PC-9 (cell line): ENCODE data around the gene MANEAL.

Experiments used
- EZH2 ChIP-seq: fragments of 200-600 bp; sonication (generic); IDR thresholded peaks from 2 replicates; pipeline ENCODE4 v1.8.0; 2017; ENCODE audit warnings: antibody characterized with exemption, low read depth
- TF ChIP-seq, protein P1 (sequence below): fragments of 200-600 bp; sonication (generic); conservative IDR thresholded peaks from 2 replicates; pipeline ENCODE4 v1.6.1; 2017; ENCODE audit warnings: mixed run types, antibody characterized with exemption, mild to moderate bottlenecking, moderate library complexity

DNA sequence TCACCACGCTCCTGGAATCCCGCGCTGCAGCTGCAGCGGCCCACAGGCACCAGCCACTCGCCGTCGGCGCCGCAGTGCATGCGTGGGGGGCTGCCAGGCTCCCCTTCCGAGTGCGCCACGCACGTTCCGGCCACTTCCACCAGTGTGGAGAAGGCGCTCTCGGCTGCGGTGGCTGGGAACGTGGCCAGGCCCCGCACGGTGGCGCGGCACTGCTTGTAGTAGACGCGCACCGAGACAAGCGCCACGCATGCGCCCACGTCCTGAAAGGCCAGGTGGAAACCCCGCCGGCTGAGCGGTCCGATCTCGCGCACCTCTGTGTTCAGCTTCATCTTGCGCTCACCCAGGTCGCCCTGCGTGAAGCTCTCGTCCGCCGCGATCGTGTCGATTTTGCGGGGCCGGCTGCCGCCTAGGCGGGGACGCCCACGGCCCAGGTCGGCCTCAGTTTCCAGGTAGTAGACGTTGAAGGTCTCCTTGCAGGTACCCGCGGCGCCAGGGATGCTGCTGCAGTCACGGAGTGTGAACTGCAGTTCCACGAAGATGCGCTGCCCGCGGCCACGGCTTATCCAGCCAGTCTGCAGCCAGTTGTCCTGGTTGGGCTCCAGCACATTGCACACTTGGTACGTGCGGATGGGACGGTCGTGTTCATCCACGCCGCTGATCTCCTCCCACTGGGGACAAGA, 32.1 kb upstream of the MANEAL start:
- TF ChIP-seq, protein P1, sequence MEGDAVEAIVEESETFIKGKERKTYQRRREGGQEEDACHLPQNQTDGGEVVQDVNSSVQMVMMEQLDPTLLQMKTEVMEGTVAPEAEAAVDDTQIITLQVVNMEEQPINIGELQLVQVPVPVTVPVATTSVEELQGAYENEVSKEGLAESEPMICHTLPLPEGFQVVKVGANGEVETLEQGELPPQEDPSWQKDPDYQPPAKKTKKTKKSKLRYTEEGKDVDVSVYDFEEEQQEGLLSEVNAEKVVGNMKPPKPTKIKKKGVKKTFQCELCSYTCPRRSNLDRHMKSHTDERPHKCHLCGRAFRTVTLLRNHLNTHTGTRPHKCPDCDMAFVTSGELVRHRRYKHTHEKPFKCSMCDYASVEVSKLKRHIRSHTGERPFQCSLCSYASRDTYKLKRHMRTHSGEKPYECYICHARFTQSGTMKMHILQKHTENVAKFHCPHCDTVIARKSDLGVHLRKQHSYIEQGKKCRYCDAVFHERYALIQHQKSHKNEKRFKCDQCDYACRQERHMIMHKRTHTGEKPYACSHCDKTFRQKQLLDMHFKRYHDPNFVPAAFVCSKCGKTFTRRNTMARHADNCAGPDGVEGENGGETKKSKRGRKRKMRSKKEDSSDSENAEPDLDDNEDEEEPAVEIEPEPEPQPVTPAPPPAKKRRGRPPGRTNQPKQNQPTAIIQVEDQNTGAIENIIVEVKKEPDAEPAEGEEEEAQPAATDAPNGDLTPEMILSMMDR: no peak
- no peak for TF ChIP-seq EZH2
